HG02970 (cell line): ENCODE results near the gene ANXA2.
"Not testable (repeated sequence)": the region's sequence is repeated elsewhere in the genome, so short reads cannot be mapped to it uniquely, and the experiment has no call there.

Experiments used
- ATAC-seq: cut with Tn5 transposase; IDR thresholded peaks from one replicate; pipeline ENCODE4 v1.9.1; 2021; ENCODE audit warnings: mild to moderate bottlenecking, moderate library complexity, moderate number of reproducible peaks; ENCODE audit not compliant: unreplicated experiment, low FRiP score

ANXA2 gene

GRCh38 chr15:60411774-60412425 lies 14.1 kb upstream of the ANXA2 start:
- ATAC-seq, result no peak

GRCh38 chr15:60410350-60410749 lies 12.6 kb upstream of the ANXA2 start:
- ATAC-seq, result not testable (repeated sequence)

GRCh38 chr15:60408463-60408981 lies 10.7 kb upstream of the ANXA2 start:
- no peak for ATAC-seq

GRCh38 chr15:60407415-60407805 lies 9.6 kb upstream of the ANXA2 start:
- ATAC-seq, result no peak

GRCh38 chr15:60406513-60407414 lies 9.0 kb upstream of the ANXA2 start:
- ATAC-seq, result no peak

- ATAC-seq, result no peak
Observed at GRCh38 chr15:60405399-60405798, 7.6 kb upstream of the ANXA2 start.

GRCh38 chr15:60404351-60404750 lies 6.6 kb upstream of the ANXA2 start:
- ATAC-seq, result not testable (repeated sequence)

- no peak for ATAC-seq
Observed at GRCh38 chr15:60400944-60401343, 3.2 kb upstream of the ANXA2 start.

- ATAC-seq, result no peak
Observed at GRCh38 chr15:60399931-60400330, 2.1 kb upstream of the ANXA2 start.

- ATAC-seq, result no peak
Observed at GRCh38 chr15:60399246-60399915, 1.6 kb upstream of the ANXA2 start.

GRCh38 chr15:60396958-60397771 lies 621 bp downstream of the ANXA2 start:
- ATAC-seq, result peak; percentile 58

- ATAC-seq, result no peak
Observed at GRCh38 chr15:60396560-60396957, 1.2 kb downstream of the ANXA2 start.

- no peak for ATAC-seq
Observed at GRCh38 chr15:60396100-60396499, 1.7 kb downstream of the ANXA2 start.

- no peak for ATAC-seq
Observed at GRCh38 chr15:60395276-60396011, 2.3 kb downstream of the ANXA2 start.

- ATAC-seq, result no peak
Observed at GRCh38 chr15:60394689-60395097, 3.1 kb downstream of the ANXA2 start.

GRCh38 chr15:60392986-60393790 lies 4.6 kb downstream of the ANXA2 start:
- no peak for ATAC-seq

- no peak for ATAC-seq
Observed at GRCh38 chr15:60392601-60392985, 5.2 kb downstream of the ANXA2 start.

- ATAC-seq, result no peak
Observed at GRCh38 chr15:60391722-60392315, 6.0 kb downstream of the ANXA2 start.
